Stimulated activated naive CD8-positive, alpha-beta T cell treated with anti-CD3 and anti-CD28 coated beads, Interleukin-15, amount 100 ng/mL, for 72 hours (primary cell): ENCODE measurements around the gene ACADVL.

Source experiments
- ATAC-seq: fragments of 150-1000 bp; cut with Tn5 transposase; 2 replicates; pipeline ENCODE4 v1.10.0; 2021; ENCODE audit warnings: mild to moderate bottlenecking, moderate library complexity
- DNase-seq, 2 donors: peaks; one replicate each; pipeline ENCODE4 v3.0.0; 2021 to 2022
- H3K27ac Mint-ChIP-seq, 2 donors: one replicate each; pipeline ENCODE4 v1.8.0; 2022; ENCODE audit warnings: mild to moderate bottlenecking in 2 of 2, mixed read lengths in 2 of 2, moderate library complexity in 2 of 2
- H3K27me3 Mint-ChIP-seq: one replicate; pipeline ENCODE4 v1.8.0; 2022; ENCODE audit warnings: mixed read lengths
- H3K4me1 Mint-ChIP-seq: one replicate; pipeline ENCODE4 v1.8.0; 2022; ENCODE audit warnings: mild to moderate bottlenecking, mixed read lengths
- H3K4me3 Mint-ChIP-seq, 2 donors: one replicate each; pipeline ENCODE4 v1.8.0; 2022; ENCODE audit warnings: mild to moderate bottlenecking in 2 of 2, mixed read lengths in 2 of 2, moderate library complexity in 1 of 2
- H3K9me3 Mint-ChIP-seq, 2 donors: one replicate each; pipeline ENCODE4 v1.8.0; 2022; ENCODE audit warnings: mixed read lengths in 2 of 2

ACADVL gene

DNA sequence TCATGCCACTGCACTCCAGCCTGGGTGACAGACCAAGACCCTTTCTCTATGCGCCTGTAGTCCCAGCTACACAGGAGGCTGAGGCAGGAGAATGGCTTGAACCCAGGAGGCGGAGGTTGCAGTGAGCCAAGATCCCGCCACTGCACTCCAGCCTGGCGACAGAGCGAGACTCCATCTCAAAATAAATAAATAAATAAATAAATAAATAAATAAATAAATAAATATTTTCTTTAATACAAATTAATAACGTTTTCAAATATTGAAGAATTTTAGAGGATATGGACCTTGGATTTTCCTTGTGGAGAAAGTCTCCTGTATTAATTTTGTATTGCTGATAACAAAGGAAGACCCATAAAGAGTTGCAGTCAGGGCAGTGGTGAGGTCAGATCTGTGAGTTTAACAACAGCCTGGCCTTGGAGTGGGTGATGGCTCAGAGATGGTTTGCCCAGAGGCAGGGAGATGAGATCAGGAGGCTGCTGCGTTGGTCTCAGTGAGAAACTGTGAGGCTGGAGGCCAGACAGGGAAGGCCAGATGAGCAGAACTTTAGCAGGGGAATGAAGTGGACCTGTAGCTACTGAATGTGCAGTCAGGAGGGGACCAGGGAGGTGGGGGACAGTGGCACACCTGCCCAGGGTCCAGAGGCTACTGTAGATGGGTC, 36.2 kb upstream of the ACADVL start:
- Mint-ChIP-seq H3K4me3 (no peak overlapping the region), H3K9me3 (no peaks in the 10 kb centered on the region), H3K27ac (peak overlapping the region in 1 of 2 donors; percentile 73), H3K4me1 (no peaks in the 10 kb centered on the region), H3K27me3 (no peaks in the 10 kb centered on the region)
- DNase-seq (no peak), ATAC-seq (peak; percentile 15)

- no peak overlapping the region for H3K4me3 Mint-ChIP-seq
- H3K27ac Mint-ChIP-seq = peak overlapping the region in 1 of 2 donors; percentile 73
- peak; percentile 18 for ATAC-seq
- H3K27me3 Mint-ChIP-seq = no peaks in the 10 kb centered on the region
- DNase-seq = no peak
- no peaks in the 10 kb centered on the region for H3K4me1 Mint-ChIP-seq
- no peaks in the 10 kb centered on the region for H3K9me3 Mint-ChIP-seq
Measured at GRCh38 chr17:7184091-7184488, 35.6 kb upstream of the ACADVL start.

DNA sequence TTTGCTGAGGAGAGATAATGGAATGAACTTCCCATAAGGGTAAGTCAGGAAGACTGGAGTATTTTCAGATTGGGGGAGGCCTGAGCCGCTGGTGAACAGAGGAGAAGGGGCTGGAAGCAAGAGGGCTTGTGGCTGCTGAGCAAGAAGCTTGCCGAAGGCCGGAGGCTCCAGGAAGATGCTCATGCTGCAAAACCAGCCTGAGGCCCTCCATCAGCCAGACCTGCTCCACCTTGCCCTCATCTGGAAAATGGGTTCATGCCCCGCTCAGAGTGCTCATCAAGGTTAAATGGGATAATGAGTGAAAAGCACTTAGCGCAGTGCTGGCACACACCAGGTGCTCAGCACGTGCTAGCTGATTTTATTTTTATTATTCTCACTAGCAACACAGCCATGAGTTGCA, 35.1 kb upstream of the ACADVL start:
- Mint-ChIP-seq H3K27ac (no peak overlapping the region), H3K27me3 (no peaks in the 10 kb centered on the region), H3K4me3 (no peak overlapping the region), H3K9me3 (no peaks in the 10 kb centered on the region), H3K4me1 (no peaks in the 10 kb centered on the region)
- ATAC-seq (no peak), DNase-seq (no peak)

DNA sequence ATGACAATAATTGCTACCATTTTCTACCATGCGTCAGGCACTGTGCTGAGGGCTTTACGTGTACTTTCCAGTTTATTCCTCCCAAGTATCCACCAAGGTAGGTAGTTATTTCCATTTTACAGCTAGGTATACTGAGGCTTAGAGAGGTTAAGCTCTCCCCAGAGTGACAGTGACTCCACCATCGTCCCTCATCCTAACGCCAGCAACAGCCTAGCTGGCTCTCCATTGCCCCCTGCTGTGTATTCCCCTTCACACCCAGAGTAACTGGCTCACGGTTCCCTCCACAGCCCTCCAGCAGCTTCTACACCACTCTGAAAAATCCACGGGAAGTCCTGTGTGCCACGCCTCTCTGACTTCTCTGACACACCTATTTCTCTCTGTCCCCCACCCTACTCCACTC, 33.5 kb upstream of the ACADVL start:
- H3K27me3 Mint-ChIP-seq = no peaks in the 10 kb centered on the region
- ATAC-seq = peak; percentile 60
- no peaks in the 10 kb centered on the region for H3K4me1 Mint-ChIP-seq
- no peaks in the 10 kb centered on the region for H3K9me3 Mint-ChIP-seq
- H3K27ac Mint-ChIP-seq = no peak overlapping the region
- no peak overlapping the region for H3K4me3 Mint-ChIP-seq
- DNase-seq = no peak

DNA sequence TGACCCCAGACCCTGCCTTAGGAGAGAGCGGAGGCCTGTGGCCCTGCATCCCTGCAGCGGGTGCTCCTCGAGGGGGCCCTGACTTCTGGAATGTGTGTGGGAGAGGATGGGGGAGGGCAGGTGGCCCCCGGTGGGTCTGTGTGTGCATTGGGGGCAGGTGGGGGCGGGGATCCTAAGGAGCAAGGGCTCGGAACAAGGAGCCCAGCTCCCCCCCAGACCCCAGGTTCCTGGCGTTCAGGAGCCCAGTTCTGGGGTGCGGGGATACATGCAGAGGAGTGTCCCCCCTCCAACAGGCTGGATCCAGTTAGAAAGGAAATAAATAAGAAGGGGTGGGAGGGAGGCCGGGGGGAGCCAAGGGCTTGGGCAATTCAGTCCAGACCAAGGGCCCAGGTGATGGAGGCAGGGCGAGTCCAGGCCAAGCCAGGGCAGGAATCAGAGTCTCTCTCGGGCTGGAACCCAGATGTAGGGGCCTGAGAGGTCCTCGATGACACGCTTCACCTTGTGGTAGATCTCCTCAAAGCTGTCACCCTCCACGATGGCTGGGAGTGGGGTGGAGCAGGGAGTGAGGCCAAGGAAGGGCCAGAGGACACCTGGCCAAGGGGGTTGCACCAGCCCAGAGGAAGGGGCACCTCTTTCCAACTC, 29.3 kb upstream of the ACADVL start:
- Mint-ChIP-seq H3K9me3 (no peaks in the 10 kb centered on the region), H3K27ac (no peak overlapping the region), H3K27me3 (no peaks in the 10 kb centered on the region), H3K4me1 (no peaks in the 10 kb centered on the region), H3K4me3 (no peak overlapping the region)
- DNase-seq (no peak), ATAC-seq (no peak)

DNA sequence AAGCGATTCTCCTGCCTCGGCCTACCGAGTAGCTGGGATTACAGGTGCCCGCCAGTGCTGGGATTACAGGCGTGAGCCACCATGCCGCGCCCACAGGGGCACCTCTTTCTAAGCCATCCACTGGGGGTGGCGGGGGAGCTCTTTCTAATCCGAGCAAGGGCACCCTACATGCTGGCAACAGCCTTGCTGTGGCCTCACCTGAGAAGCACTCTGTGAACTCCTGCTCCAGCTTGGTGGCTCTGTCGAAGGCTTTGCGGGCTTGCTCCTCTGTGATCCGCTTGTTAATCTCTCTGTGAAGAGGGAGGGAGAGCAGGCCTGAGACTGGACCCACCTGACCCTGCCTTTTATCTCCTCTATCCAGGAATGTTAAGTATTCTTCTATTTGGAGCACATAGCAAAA, 28.7 kb upstream of the ACADVL start:
- Mint-ChIP-seq H3K4me1 (no peaks in the 10 kb centered on the region), H3K9me3 (no peaks in the 10 kb centered on the region), H3K27ac (no peak overlapping the region), H3K27me3 (no peaks in the 10 kb centered on the region), H3K4me3 (no peak overlapping the region)
- DNase-seq (no peak), ATAC-seq (no peak)

DNA sequence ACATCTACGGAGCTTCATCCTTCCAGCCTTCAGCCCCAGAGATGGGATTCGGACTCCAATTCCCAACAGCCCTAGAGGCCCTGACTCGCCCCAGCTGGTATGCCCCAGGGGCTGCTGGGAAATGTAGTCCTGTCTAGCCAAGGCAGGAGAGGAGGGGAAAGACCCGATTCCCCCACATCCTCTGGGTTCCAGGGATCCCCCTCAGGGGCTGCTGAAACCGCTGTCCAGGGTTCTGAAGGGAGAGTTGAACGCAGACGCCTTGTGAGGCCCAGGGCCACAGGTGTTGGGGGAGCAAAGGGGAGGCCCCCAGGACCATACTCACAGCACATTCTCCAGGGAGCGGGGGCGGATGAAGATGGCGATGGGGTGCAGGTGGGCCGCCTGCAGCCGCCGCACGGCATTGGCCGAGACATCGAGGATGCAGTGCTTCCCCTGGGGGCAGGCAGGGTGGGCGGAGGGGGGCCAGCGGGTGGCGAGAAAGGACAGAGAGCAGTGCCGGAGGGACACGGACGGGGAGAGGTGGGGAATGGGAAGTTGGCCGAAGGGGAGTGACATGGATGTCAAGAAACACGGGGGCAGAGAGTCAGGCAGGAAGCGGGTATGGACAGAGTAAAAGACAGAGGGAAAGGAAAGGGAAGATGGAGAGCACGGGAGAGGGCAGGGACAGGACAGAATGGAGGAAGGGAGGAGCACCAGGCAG, 28.0 kb upstream of the ACADVL start:
- no peak overlapping the region for H3K4me3 Mint-ChIP-seq
- DNase-seq = no peak
- H3K27me3 Mint-ChIP-seq = no peaks in the 10 kb centered on the region
- ATAC-seq = peak; percentile 69
- H3K4me1 Mint-ChIP-seq = no peaks in the 10 kb centered on the region
- no peak overlapping the region for H3K27ac Mint-ChIP-seq
- no peaks in the 10 kb centered on the region for H3K9me3 Mint-ChIP-seq

DNA sequence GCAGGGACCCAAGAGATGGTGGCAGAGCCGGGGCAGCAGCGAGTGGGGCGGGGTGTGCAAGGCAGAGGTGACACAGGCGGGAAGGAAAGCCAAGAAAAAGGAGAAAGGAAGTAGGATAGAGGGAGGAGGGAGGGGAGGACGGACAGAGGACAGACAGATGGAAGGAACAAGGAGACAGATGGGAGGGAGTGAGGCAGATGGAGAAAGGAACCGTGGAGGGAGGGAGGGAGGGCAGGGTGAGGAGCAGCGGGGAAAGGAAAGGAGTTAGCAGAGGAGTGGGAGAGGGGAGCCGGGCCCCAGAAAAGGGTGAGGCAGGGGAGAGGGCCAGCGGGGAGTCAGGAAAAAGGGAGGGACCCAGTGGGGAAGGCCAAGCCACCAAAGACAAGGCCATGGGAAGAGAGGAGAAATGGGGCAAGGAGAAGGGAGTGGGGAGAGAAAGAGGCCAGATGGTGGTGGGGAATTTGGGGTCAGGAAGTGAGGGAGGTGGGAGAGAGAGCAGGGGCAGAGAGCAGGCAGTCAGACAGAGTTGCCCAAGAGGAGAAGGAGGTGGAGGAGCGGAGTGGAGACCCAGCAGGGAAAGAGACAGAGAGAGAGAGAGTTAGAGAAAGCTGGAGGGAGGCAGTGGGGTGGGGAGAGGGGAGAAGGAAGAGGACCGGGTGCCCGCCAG, 27.3 kb upstream of the ACADVL start:
- Mint-ChIP-seq H3K4me3 (no peak overlapping the region), H3K27me3 (no peaks in the 10 kb centered on the region), H3K9me3 (no peaks in the 10 kb centered on the region), H3K27ac (no peak overlapping the region), H3K4me1 (no peaks in the 10 kb centered on the region)
- peak; percentile 10 for ATAC-seq
- DNase-seq = no peak

GRCh38 chr17:7195971-7196370, 23.8 kb upstream of the ACADVL start:
- DNase-seq = no peak
- no peak overlapping the region for H3K27ac Mint-ChIP-seq
- no peaks in the 10 kb centered on the region for H3K4me1 Mint-ChIP-seq
- no peaks in the 10 kb centered on the region for H3K27me3 Mint-ChIP-seq
- ATAC-seq = no peak
- no peak overlapping the region for H3K4me3 Mint-ChIP-seq
- no peaks in the 10 kb centered on the region for H3K9me3 Mint-ChIP-seq

GRCh38 chr17:7196651-7197401, 22.9 kb upstream of the ACADVL start:
- no peaks in the 10 kb centered on the region for H3K9me3 Mint-ChIP-seq
- DNase-seq (no peak), ATAC-seq (no peak)
- H3K4me3 Mint-ChIP-seq = no peak overlapping the region
- H3K4me1 Mint-ChIP-seq = no peaks in the 10 kb centered on the region
- H3K27me3 Mint-ChIP-seq = no peaks in the 10 kb centered on the region
- H3K27ac Mint-ChIP-seq = peak overlapping the region in 1 of 2 donors; percentile 56

DNA sequence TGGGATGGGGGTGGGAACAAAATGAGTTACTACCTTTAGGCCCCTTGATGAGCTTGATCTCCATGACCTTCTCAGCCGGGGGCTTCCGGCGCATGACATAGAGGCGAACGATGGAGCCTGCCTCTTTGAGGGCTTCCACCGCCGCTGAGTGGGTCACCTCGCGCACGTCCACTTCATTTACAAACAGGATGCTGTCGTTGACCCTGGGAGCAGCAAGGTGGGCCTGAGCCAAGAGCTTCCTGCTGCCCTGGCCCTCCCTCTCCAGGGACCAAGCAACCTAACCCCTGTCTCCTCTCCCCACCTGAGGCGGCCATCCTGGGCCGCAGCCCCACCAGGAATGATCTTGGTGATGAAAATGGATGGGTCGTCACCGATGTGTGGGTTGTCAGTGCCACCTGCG, 16.3 kb upstream of the ACADVL start:
- peaks cover 40% of the 10 kb centered on the region for H3K4me1 Mint-ChIP-seq
- peak overlapping the region; percentile 59 to 86 for H3K4me3 Mint-ChIP-seq
- no peak overlapping the region for H3K27ac Mint-ChIP-seq
- DNase-seq (no peak), ATAC-seq (no peak)
- H3K9me3 Mint-ChIP-seq = no peaks in the 10 kb centered on the region
- H3K27me3 Mint-ChIP-seq = no peaks in the 10 kb centered on the region

DNA sequence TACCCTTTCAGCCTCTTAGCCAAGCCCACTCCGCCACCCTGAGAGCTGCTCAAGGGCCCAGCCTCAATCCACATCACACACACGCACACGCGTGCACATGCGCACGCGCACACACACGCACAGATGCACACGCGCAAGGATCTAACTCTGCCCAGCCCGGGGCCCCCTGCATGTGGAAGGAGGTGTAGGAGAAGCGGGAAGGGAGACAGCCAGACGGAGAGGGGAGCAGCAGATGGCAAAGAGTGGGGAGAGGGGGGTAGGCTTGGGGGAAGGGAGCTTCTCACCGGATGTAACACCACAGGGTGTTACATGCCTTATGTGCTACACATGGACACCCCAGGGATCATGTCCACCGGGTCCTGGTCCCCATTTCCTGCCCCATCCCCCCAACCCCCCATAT, 15.4 kb upstream of the ACADVL start:
- peak; percentile 15 for ATAC-seq
- Mint-ChIP-seq H3K4me1 (peaks cover 40% of the 10 kb centered on the region), H3K4me3 (peak overlapping the region; percentile 85 to 86), H3K9me3 (no peaks in the 10 kb centered on the region), H3K27ac (peak overlapping the region; percentile 77 to 90), H3K27me3 (no peaks in the 10 kb centered on the region)
- no peak for DNase-seq

GRCh38 chr17:7204828-7205461, 14.8 kb upstream of the ACADVL start:
- Mint-ChIP-seq H3K27ac (peak overlapping the region; percentile 77 to 90), H3K9me3 (no peaks in the 10 kb centered on the region), H3K27me3 (no peaks in the 10 kb centered on the region), H3K4me3 (peak overlapping the region; percentile 85 to 86), H3K4me1 (peaks cover 40% of the 10 kb centered on the region)
- DNase-seq = peak; percentile 94 to 97
- ATAC-seq = peak; percentile 93

GRCh38 chr17:7205561-7205960, 14.2 kb upstream of the ACADVL start:
- Mint-ChIP-seq H3K9me3 (no peaks in the 10 kb centered on the region), H3K27ac (peak overlapping the region; percentile 9 to 90), H3K4me3 (peak overlapping the region; percentile 85 to 86), H3K27me3 (no peaks in the 10 kb centered on the region), H3K4me1 (peaks cover 40% of the 10 kb centered on the region)
- DNase-seq = no peak
- peak; percentile 5 for ATAC-seq
